ENCODE measurements around the gene NIPAL4.

Gene NIPAL4

GRCh38 chr5:157514974-157515373 is 55.0 kb downstream of the NIPAL4 start:
- Histone ChIP-seq H3K4me3 (ENCODE audit: low read length) (no peak overlapping the region), H3K4me1 (ENCODE audit: control insufficient read depth, insufficient read depth, low read length) (no peaks in the 10 kb centered on the region), H3K27ac (ENCODE audit: low read length) (no peak overlapping the region), H3K9me3 (ENCODE audit: control insufficient read depth, insufficient read depth, low read length) (no peaks in the 10 kb centered on the region), H3K27me3 (ENCODE audit: control insufficient read depth, insufficient read depth, low read length) (no peaks in the 10 kb centered on the region), H3K36me3 (ENCODE audit: control insufficient read depth, insufficient read depth, low read length) (no peaks in the 10 kb centered on the region)
- no peak for DNase-seq (ENCODE audit: low read depth, low spot score)
- WGBS (ENCODE audit: insufficient coverage, insufficient read length): no CpG with 5 or more reads among the region's 2 CpGs

GRCh38 chr5:157516006-157516405 is 56.0 kb downstream of the NIPAL4 start:
- Histone ChIP-seq H3K9me3 (ENCODE audit: control insufficient read depth, insufficient read depth, low read length) (no peaks in the 10 kb centered on the region), H3K27ac (ENCODE audit: low read length) (no peak overlapping the region), H3K4me1 (ENCODE audit: control insufficient read depth, insufficient read depth, low read length) (no peaks in the 10 kb centered on the region), H3K36me3 (ENCODE audit: control insufficient read depth, insufficient read depth, low read length) (no peaks in the 10 kb centered on the region), H3K27me3 (ENCODE audit: control insufficient read depth, insufficient read depth, low read length) (no peaks in the 10 kb centered on the region), H3K4me3 (ENCODE audit: low read length) (no peak overlapping the region)
- no CpG with 5 or more reads among the region's 3 CpGs for WGBS (ENCODE audit: insufficient coverage, insufficient read length)
- DNase-seq (ENCODE audit: low read depth, low spot score): no peak

GRCh38 chr5:157516626-157517325 is 56.8 kb downstream of the NIPAL4 start:
- no peaks in the 10 kb centered on the region for H3K9me3 ChIP-seq (ENCODE audit: control insufficient read depth, insufficient read depth, low read length)
- H3K27ac ChIP-seq (ENCODE audit: low read length): no peak overlapping the region
- H3K4me1 ChIP-seq (ENCODE audit: control insufficient read depth, insufficient read depth, low read length): no peaks in the 10 kb centered on the region
- no CpG with 5 or more reads among the region's 5 CpGs for WGBS (ENCODE audit: insufficient coverage, insufficient read length)
- no peak overlapping the region for H3K4me3 ChIP-seq (ENCODE audit: low read length)
- no peaks in the 10 kb centered on the region for H3K27me3 ChIP-seq (ENCODE audit: control insufficient read depth, insufficient read depth, low read length)
- no peaks in the 10 kb centered on the region for H3K36me3 ChIP-seq (ENCODE audit: control insufficient read depth, insufficient read depth, low read length)
- DNase-seq (ENCODE audit: low read depth, low spot score): no peak

GRCh38 chr5:157518963-157519362 is 59.0 kb downstream of the NIPAL4 start:
- H3K27ac ChIP-seq (ENCODE audit: low read length): no peak overlapping the region
- no peak overlapping the region for H3K4me3 ChIP-seq (ENCODE audit: low read length)
- no peaks in the 10 kb centered on the region for H3K9me3 ChIP-seq (ENCODE audit: control insufficient read depth, insufficient read depth, low read length)
- H3K36me3 ChIP-seq (ENCODE audit: control insufficient read depth, insufficient read depth, low read length): no peaks in the 10 kb centered on the region
- no peaks in the 10 kb centered on the region for H3K27me3 ChIP-seq (ENCODE audit: control insufficient read depth, insufficient read depth, low read length)
- WGBS (ENCODE audit: insufficient coverage, insufficient read length): no CpG with 5 or more reads among the region's 6 CpGs
- no peaks in the 10 kb centered on the region for H3K4me1 ChIP-seq (ENCODE audit: control insufficient read depth, insufficient read depth, low read length)
- no peak for DNase-seq (ENCODE audit: low read depth, low spot score)

- H3K9me3 ChIP-seq (ENCODE audit: control insufficient read depth, insufficient read depth, low read length): no peaks in the 10 kb centered on the region
- DNase-seq (ENCODE audit: low read depth, low spot score): no peak
- no peaks in the 10 kb centered on the region for H3K4me1 ChIP-seq (ENCODE audit: control insufficient read depth, insufficient read depth, low read length)
- no CpG with 5 or more reads among the region's 9 CpGs for WGBS (ENCODE audit: insufficient coverage, insufficient read length)
- no peaks in the 10 kb centered on the region for H3K27me3 ChIP-seq (ENCODE audit: control insufficient read depth, insufficient read depth, low read length)
- H3K4me3 ChIP-seq (ENCODE audit: low read length): no peak overlapping the region
- H3K36me3 ChIP-seq (ENCODE audit: control insufficient read depth, insufficient read depth, low read length): no peaks in the 10 kb centered on the region
- H3K27ac ChIP-seq (ENCODE audit: low read length): no peak overlapping the region
Measured at GRCh38 chr5:157519579-157520253, 59.7 kb downstream of the NIPAL4 start.

GRCh38 chr5:157520911-157521703 is 61.1 kb downstream of the NIPAL4 start:
- Histone ChIP-seq H3K27ac (ENCODE audit: low read length) (no peak overlapping the region), H3K9me3 (ENCODE audit: control insufficient read depth, insufficient read depth, low read length) (no peaks in the 10 kb centered on the region), H3K36me3 (ENCODE audit: control insufficient read depth, insufficient read depth, low read length) (no peaks in the 10 kb centered on the region), H3K4me1 (ENCODE audit: control insufficient read depth, insufficient read depth, low read length) (no peaks in the 10 kb centered on the region), H3K4me3 (ENCODE audit: low read length) (no peak overlapping the region), H3K27me3 (ENCODE audit: control insufficient read depth, insufficient read depth, low read length) (no peaks in the 10 kb centered on the region)
- no CpG with 5 or more reads among the region's 9 CpGs for WGBS (ENCODE audit: insufficient coverage, insufficient read length)
- DNase-seq (ENCODE audit: low read depth, low spot score): no peak

- DNase-seq (ENCODE audit: low read depth, low spot score): no peak
- H3K4me1 ChIP-seq (ENCODE audit: control insufficient read depth, insufficient read depth, low read length): no peaks in the 10 kb centered on the region
- WGBS (ENCODE audit: insufficient coverage, insufficient read length): no CpG with 5 or more reads among the region's 5 CpGs
- no peaks in the 10 kb centered on the region for H3K27me3 ChIP-seq (ENCODE audit: control insufficient read depth, insufficient read depth, low read length)
- no peaks in the 10 kb centered on the region for H3K9me3 ChIP-seq (ENCODE audit: control insufficient read depth, insufficient read depth, low read length)
- no peak overlapping the region for H3K4me3 ChIP-seq (ENCODE audit: low read length)
- no peaks in the 10 kb centered on the region for H3K36me3 ChIP-seq (ENCODE audit: control insufficient read depth, insufficient read depth, low read length)
- no peak overlapping the region for H3K27ac ChIP-seq (ENCODE audit: low read length)
Measured at GRCh38 chr5:157521704-157522029, 61.7 kb downstream of the NIPAL4 start.

- H3K4me3 ChIP-seq (ENCODE audit: low read length): no peak overlapping the region
- DNase-seq (ENCODE audit: low read depth, low spot score): no peak
- no peak overlapping the region for H3K27ac ChIP-seq (ENCODE audit: low read length)
- H3K4me1 ChIP-seq (ENCODE audit: control insufficient read depth, insufficient read depth, low read length): peaks cover 1% of the 10 kb centered on the region; the same call in 1 of the 2 replicates
- no peaks in the 10 kb centered on the region for H3K27me3 ChIP-seq (ENCODE audit: control insufficient read depth, insufficient read depth, low read length)
- H3K36me3 ChIP-seq (ENCODE audit: control insufficient read depth, insufficient read depth, low read length): no peaks in the 10 kb centered on the region
- no CpG with 5 or more reads among the region's 4 CpGs for WGBS (ENCODE audit: insufficient coverage, insufficient read length)
- H3K9me3 ChIP-seq (ENCODE audit: control insufficient read depth, insufficient read depth, low read length): no peaks in the 10 kb centered on the region
Measured at GRCh38 chr5:157523976-157524375, 64.0 kb downstream of the NIPAL4 start.

Data from iPS DF 6.9 (cell line).